Spleen (tissue), 11 donors: ENCODE data around the gene YOD1. TPM values are rescaled to one million over a fixed set of nuclear protein-coding genes. Genes with fewer than 3 reads are reported as not detected.

ENCODE experiments used
- DNase-seq: peaks from one replicate; pipeline ENCODE4 v3.0.0-alpha.2; 2020
- H3K27ac ChIP-seq, 8 donors: fragments of 200-600 bp; sonication (generic) in 7 of 8; 1 replicate in 4 of 8; 2 replicates in 4 of 8; pipeline versions ENCODE4 v1.5.0 to v1.8.0; 2016 to 2021; ENCODE audit warnings: inconsistent platforms in 4 of 8, mild to moderate bottlenecking in 4 of 8, moderate library complexity in 1 of 8
- H3K27me3 ChIP-seq, 7 donors: fragments of 200-600 bp; sonication (generic) in 6 of 7; replicated peaks in 1 of 7; 1 replicate in 4 of 7; 2 replicates in 3 of 7; pipeline versions ENCODE4 v1.5.0 to v1.8.0; 2016 to 2021; ENCODE audit warnings: inconsistent platforms in 3 of 7, mild to moderate bottlenecking in 1 of 7
- H3K36me3 ChIP-seq, 6 donors: fragments of 200-600 bp; sonication (generic) in 5 of 6; 1 replicate in 4 of 6; 2 replicates in 2 of 6; pipeline versions ENCODE4 v1.5.0 to v1.8.0; 2016 to 2021; ENCODE audit warnings: inconsistent platforms in 2 of 6
- H3K4me1 ChIP-seq, 6 donors: fragments of 200-600 bp; sonication (generic) in 5 of 6; 1 replicate in 3 of 6; 2 replicates in 3 of 6; pipeline versions ENCODE4 v1.5.0 to v1.8.0; 2016 to 2021; ENCODE audit warnings: inconsistent platforms in 3 of 6
- H3K4me3 ChIP-seq, 8 donors: fragments of 200-600 bp; sonication (generic) in 7 of 8; 1 replicate in 4 of 8; 2 replicates in 4 of 8; pipeline versions ENCODE4 v1.5.0 to v1.8.0; 2016 to 2021; ENCODE audit warnings: inconsistent platforms in 4 of 8, mild to moderate bottlenecking in 4 of 8, moderate library complexity in 2 of 8
- H3K9me3 ChIP-seq, 8 donors: fragments of 200-600 bp; sonication (generic) in 7 of 8; 1 replicate in 4 of 8; 2 replicates in 4 of 8; pipeline versions ENCODE4 v1.5.0 to v1.8.0; 2016 to 2021; ENCODE audit warnings: inconsistent platforms in 4 of 8
- POLR2A ChIP-seq, 3 donors: fragments of 450-650 bp; IDR thresholded peaks; one replicate each; pipeline ENCODE4 v1.5.1; 2017; ENCODE audit warnings: antibody characterized with exemption in 3 of 3, mild to moderate bottlenecking in 1 of 3
- POLR2AphosphoS5 ChIP-seq, 3 donors: sonication (generic); formaldehyde crosslinking; IDR thresholded peaks; one replicate each; pipeline ENCODE4 v1.5.1; 2017; ENCODE audit warnings: antibody characterized with exemption in 3 of 3
- WGBS, 5 donors: extraction: QIAGEN DNeasy Blood & Tissue Kit in 3 of 5; methylation state at CpG; one replicate each; pipeline versions ENCODE4 v1.1.5 to v1.1.7; 2013 to 2018; 5-methylcytosine and 5-hydroxymethylcytosine counted together
- intact Hi-C: fragments of 100-400 bp; cut with DNase I; formaldehyde crosslinking; loops from one replicate; pipeline ENCODE4 v1.15.0; 2023; ENCODE audit warnings: low total_unique reads
- polyA plus RNA-seq, 3 donors: library from polyadenylated mRNA; stranded (reverse); fragments of 200-250 nt; gene quantifications; one replicate each; pipeline ENCODE4 v1.2.1, GENCODE V29; 2013
- total RNA-seq, 7 donors: library from RNA; depleted of rRNA in 3 of 7; stranded (reverse); fragments of >200 nt in 3 of 7; fragmentation: NEBNext Ultra II Directional in 4 of 7; extraction: Animal tissue kit (Norgen Biotek cat#: 25700) in 4 of 7; gene quantifications; one replicate each; pipeline versions ENCODE4 v1.1.0 to v1.2.1, GENCODE V29; 2016 to 2021
- TF ChIP-seq, protein P1 (sequence below), 11 experiments: fragments of 200-600 bp in 7 of 11; fragments of 450-650 bp in 4 of 11; sonication (generic) in 4 of 11; IDR thresholded peaks in 8 of 11; conservative IDR thresholded peaks in 3 of 11; 1 replicate in 7 of 11; 2 replicates in 4 of 11; pipeline versions ENCODE4 v1.4.0 to v1.8.0; 2016 to 2021; ENCODE audit warnings: antibody characterized with exemption in 11 of 11, inconsistent platforms in 4 of 11, mild to moderate bottlenecking in 1 of 11
- donor health status: healthy with polysubstance abuse.
- donor health status: DM: no; HTN: no; CAD: no; lungs with moderate emphysema.
- donor health status: DM: no; HTN: no; CAD: no.
- donor health status: Bipolar disorder and iron deficiency.
- donor health status: healthy.
- donor health status: DM: no; HTN: no; CAD: no.
- donor health status: DM: yes; HTN: yes; CAD: no.

Gene YOD1
- total and polyA plus RNA-seq, 10 donors, result 2.8 to 23.2 (median 11.8) TPM

DNA sequence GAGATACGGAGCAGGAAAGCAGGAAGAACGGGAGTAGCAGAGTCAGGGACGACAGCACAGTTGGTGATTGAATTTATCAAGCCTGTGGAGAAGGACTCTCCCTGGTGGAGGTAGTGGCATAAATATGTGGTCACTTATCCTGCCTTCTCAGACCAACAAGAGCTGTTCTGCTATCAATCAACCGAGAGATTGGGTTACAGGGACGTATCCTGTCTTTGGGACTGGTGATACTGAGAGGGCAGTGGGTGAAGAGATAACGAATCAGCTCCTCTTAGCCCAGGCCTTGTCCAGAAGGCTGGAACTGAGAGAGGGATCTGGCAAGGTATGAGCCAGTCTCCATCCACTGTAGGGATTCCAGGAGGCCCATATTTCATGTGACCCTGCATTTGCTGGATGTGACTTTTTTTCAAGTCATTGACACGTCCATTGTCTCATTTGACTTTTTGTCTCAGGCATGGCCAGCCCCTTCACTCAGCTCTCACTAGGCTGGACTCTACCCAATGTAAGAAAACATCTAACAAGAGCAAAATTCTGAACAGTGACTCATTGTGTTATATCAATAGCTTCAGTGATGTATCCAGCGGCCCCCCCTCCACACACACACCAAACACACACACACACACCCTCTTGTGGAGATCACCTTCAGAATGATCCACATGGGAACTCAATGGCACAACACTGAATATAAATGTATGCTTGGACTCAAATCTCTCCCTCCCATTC lies 29.7 kb downstream of the YOD1 start:
- intact Hi-C loops, result no loop called here
- no peaks in the 10 kb centered on the region for H3K9me3 ChIP-seq
- DNase-seq, result no peak
- H3K27ac ChIP-seq, result peak overlapping the region in 3 of 8 donors; percentile 14 to 49 (median 22)
- H3K27me3 ChIP-seq, result no peaks in the 10 kb centered on the region
- H3K4me3 ChIP-seq, result no peak overlapping the region
- H3K4me1 ChIP-seq, result peaks cover 11 to 51% (median 19%) of the 10 kb centered on the region in 6 donors
- TF ChIP-seq, protein P1, sequence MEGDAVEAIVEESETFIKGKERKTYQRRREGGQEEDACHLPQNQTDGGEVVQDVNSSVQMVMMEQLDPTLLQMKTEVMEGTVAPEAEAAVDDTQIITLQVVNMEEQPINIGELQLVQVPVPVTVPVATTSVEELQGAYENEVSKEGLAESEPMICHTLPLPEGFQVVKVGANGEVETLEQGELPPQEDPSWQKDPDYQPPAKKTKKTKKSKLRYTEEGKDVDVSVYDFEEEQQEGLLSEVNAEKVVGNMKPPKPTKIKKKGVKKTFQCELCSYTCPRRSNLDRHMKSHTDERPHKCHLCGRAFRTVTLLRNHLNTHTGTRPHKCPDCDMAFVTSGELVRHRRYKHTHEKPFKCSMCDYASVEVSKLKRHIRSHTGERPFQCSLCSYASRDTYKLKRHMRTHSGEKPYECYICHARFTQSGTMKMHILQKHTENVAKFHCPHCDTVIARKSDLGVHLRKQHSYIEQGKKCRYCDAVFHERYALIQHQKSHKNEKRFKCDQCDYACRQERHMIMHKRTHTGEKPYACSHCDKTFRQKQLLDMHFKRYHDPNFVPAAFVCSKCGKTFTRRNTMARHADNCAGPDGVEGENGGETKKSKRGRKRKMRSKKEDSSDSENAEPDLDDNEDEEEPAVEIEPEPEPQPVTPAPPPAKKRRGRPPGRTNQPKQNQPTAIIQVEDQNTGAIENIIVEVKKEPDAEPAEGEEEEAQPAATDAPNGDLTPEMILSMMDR (IDR thresholded peaks at IDR 0.05 in 8 of 11, conservative IDR thresholded peaks at IDR 0.05 in 3 of 11), result no peak
- no peak for TF ChIP-seq POLR2AphosphoS5 (IDR thresholded peaks at IDR 0.05)
- no peak for TF ChIP-seq POLR2A (IDR thresholded peaks at IDR 0.05)
- 72 to 92% (median 78%) methylated on average over 8 of the region's 8 CpGs for WGBS, 5 donors
- H3K36me3 ChIP-seq, result no peaks in the 10 kb centered on the region

DNA sequence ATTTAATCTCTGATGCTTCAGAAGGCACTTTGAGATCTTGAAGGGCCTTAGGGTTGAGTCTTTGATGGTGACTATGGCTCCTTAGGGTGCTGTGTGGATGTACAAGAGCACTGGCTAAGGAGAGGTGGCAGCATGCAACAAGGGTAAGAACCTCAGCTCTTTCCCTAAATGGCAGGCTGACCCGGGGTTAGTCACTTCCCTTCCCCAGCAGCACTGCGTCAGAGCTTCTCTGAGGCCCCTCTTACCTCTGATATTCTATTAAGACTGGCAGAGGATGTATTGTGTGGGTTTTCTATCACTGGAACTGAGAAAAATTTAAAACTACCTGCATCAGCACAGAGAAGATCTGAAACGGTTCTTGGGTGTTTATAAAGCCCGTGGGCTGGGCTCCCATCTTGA lies 30.3 kb downstream of the YOD1 start:
- TF ChIP-seq, protein P1 (IDR thresholded peaks at IDR 0.05 in 8 of 11, conservative IDR thresholded peaks at IDR 0.05 in 3 of 11), result no peak
- TF ChIP-seq POLR2AphosphoS5 (IDR thresholded peaks at IDR 0.05) (no peak), POLR2A (IDR thresholded peaks at IDR 0.05) (no peak)
- peaks cover 8 to 45% (median 18%) of the 10 kb centered on the region in 6 donors for H3K4me1 ChIP-seq
- no peaks in the 10 kb centered on the region for H3K9me3 ChIP-seq
- intact Hi-C loops, result no loop called here
- no peaks in the 10 kb centered on the region for H3K27me3 ChIP-seq
- H3K4me3 ChIP-seq, result no peak overlapping the region
- H3K36me3 ChIP-seq, result no peaks in the 10 kb centered on the region
- DNase-seq, result no peak
- peak overlapping the region in 3 of 8 donors; percentile 0 to 49 (median 14) for H3K27ac ChIP-seq
- 51 to 72% (median 56%) methylated on average over 4 of the region's 4 CpGs for WGBS, 5 donors

DNA sequence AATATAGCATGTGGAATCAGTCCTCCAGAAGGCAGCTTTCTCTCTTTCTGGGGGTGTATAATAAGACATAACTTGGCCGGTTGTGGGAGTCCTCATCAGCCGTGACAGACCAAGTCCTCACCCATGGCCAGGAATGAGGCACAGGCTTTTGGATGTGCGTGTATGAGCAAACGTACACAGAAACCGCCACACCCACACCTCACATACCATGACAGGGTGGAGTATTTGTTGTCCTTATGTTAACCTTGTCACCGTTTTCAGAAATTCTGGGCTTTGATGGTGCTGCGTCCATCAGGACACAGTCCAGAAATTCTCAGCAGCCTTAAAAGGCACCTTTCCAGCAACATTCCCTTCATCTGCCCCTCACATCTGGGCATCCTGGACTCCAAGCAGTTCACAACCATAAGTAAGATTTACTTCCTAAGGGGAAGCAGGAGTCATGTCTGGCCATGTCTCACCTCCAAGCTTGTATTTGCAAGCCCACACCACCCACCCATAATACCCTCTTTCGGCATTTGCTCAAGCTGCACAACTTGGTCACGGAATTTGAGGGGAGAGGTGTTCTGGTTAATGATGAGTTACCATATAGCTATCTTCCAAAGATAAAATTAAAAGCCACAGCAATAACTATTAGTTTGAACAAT lies 30.8 kb downstream of the YOD1 start:
- Histone ChIP-seq H3K27me3 (no peaks in the 10 kb centered on the region), H3K27ac (peak overlapping the region in 2 of 8 donors; percentile 0 to 49), H3K9me3 (no peaks in the 10 kb centered on the region), H3K4me1 (peaks cover 2 to 40% (median 13%) of the 10 kb centered on the region in 6 donors), H3K36me3 (no peaks in the 10 kb centered on the region), H3K4me3 (no peak overlapping the region)
- TF ChIP-seq, protein P1 (IDR thresholded peaks at IDR 0.05 in 8 of 11, conservative IDR thresholded peaks at IDR 0.05 in 3 of 11), result no peak
- no peak for TF ChIP-seq POLR2AphosphoS5 (IDR thresholded peaks at IDR 0.05)
- no peak for TF ChIP-seq POLR2A (IDR thresholded peaks at IDR 0.05)
- DNase-seq, result no peak
- 86 to 95% (median 93%) methylated on average over 9 of the region's 9 CpGs for WGBS, 5 donors
- intact Hi-C loops, result no loop called here

DNA sequence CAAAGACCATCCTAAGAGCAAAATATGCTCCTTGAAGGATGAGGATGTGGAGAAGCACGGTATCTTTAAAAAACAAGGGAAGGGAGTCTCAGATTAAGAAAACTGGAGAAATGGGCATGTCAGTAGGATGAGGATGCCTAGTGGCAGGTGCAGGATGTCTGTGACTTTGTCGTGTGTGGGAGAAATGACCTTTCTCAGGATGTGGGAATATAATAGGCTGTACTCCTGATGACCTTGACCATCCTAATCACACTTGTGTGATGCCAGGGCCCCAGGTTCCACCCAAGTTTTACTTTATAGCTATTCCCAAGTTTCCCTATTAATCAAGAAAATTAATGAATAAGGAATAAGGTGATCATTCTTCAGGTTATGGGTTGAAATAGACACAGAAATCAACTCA lies 31.3 kb downstream of the YOD1 start:
- H3K9me3 ChIP-seq, result no peaks in the 10 kb centered on the region
- TF ChIP-seq POLR2A (IDR thresholded peaks at IDR 0.05) (no peak), POLR2AphosphoS5 (IDR thresholded peaks at IDR 0.05) (no peak)
- TF ChIP-seq, protein P1 (IDR thresholded peaks at IDR 0.05 in 8 of 11, conservative IDR thresholded peaks at IDR 0.05 in 3 of 11), result no peak
- H3K4me1 ChIP-seq, result peaks cover 0 to 35% (median 11%) of the 10 kb centered on the region in 6 donors
- H3K36me3 ChIP-seq, result no peaks in the 10 kb centered on the region
- intact Hi-C loops, result no loop called here
- 50 to 68% (median 57%) methylated on average over 2 of the region's 2 CpGs for WGBS, 5 donors
- no peak overlapping the region for H3K4me3 ChIP-seq
- DNase-seq, result no peak
- no peak overlapping the region for H3K27ac ChIP-seq
- no peaks in the 10 kb centered on the region for H3K27me3 ChIP-seq
